Spleen (tissue), 7 donors: ENCODE data around the gene ANXA2.

Experiments
- CTCF ChIP-seq, 11 experiments: fragments of 200-600 bp in 7 of 11; fragments of 450-650 bp in 4 of 11; sonication (generic) in 4 of 11; IDR thresholded peaks in 8 of 11; conservative IDR thresholded peaks in 3 of 11; 1 replicate in 7 of 11; 2 replicates in 4 of 11; pipeline versions ENCODE4 v1.4.0 to v1.8.0; 2016 to 2021; ENCODE audit warnings: antibody characterized with exemption in 11 of 11, inconsistent platforms in 4 of 11, mild to moderate bottlenecking in 1 of 11
- POLR2A ChIP-seq, 3 donors: fragments of 450-650 bp; IDR thresholded peaks; one replicate each; pipeline ENCODE4 v1.5.1; 2017; ENCODE audit warnings: antibody characterized with exemption in 3 of 3, mild to moderate bottlenecking in 1 of 3
- POLR2AphosphoS5 ChIP-seq, 3 donors: sonication (generic); formaldehyde crosslinking; IDR thresholded peaks; one replicate each; pipeline ENCODE4 v1.5.1; 2017; ENCODE audit warnings: antibody characterized with exemption in 3 of 3
- donor health status: DM: no; HTN: no; CAD: no; lungs with moderate emphysema.
- donor health status: DM: no; HTN: no; CAD: no.
- donor health status: DM: no; HTN: no; CAD: no.

GRCh38 chr15:60392986-60393790 lies 4.6 kb downstream of the ANXA2 start:
- no peak for TF ChIP-seq CTCF (IDR thresholded peaks at IDR 0.05 in 8 of 11, conservative IDR thresholded peaks at IDR 0.05 in 3 of 11)
- TF ChIP-seq POLR2AphosphoS5 (IDR thresholded peaks at IDR 0.05): peak in 1 of 3 donors; percentile 84
- TF ChIP-seq POLR2A (IDR thresholded peaks at IDR 0.05): peak in 1 of 3 donors; percentile 26
